GM12878 (cell line): ENCODE data around the gene TMEM229B.

Experiments used
- CEBPB ChIP-seq, 2 experiments: fragments of 150-350 bp in 1 of 2; IDR thresholded peaks; 2 replicates each; pipeline ENCODE4 v1.6.1; 2012 to 2014; ENCODE audit warnings: low read depth in 2 of 2, low read length in 2 of 2, borderline replicate concordance in 1 of 2, inconsistent platforms in 1 of 2
- EZH2 ChIP-seq: IDR thresholded peaks from 2 replicates; pipeline ENCODE4 v1.6.1; 2012; ENCODE audit warnings: low read depth, mild to moderate bottlenecking, control low read depth, inconsistent platforms, low read length, borderline replicate concordance; ENCODE audit not compliant: control insufficient read depth

DNA sequence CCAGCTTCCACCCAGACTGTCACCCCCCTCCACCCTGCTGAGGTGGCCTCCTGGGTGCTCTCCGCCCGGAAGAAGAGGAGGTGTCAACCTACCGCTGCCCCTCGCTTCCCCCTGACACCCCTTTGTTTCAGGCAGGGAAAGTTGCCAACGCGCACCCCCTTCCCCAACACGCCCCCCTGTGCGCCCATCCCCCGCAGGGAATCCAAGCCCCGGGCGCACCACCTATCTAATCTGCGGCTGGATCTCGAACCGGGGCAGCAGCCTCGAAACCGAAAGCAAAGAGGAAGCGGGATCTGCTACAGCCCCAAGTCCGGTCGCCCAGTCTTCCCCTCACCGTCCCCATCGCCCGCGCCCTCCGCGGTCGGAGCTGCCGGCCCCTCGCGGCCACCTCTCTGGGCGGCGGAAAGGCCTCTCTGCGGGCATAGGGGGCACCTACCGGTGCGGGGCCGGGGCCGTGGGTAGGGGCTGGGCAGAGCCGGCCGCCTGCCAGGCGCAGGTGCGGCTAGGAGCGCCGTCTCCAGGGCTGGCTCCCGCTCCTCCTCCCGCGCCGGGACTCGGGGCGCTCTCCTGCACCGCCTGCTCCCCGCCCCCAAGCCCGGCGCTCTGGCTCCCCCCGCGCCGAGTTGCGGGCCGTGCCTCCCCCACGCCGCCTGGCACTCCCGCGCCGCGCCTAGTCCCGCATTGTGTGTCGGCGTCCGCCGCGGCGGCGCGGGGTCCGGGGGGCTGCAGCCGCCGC lies 26.3 kb upstream of the TMEM229B start:
- TF ChIP-seq EZH2 (no peak), CEBPB (IDR thresholded peaks at IDR 0.05; ENCODE audit: borderline replicate concordance in 1 of 2, low read depth in 2 of 2, low read length in 2 of 2) (no peak)
